ENCODE measurements around the gene KRTAP10-3. TPM values are rescaled to one million over a fixed set of nuclear protein-coding genes. Genes with fewer than 3 reads are reported as not detected.
"Not testable (repeated sequence)": the region's sequence is repeated elsewhere in the genome, so short reads cannot be mapped to it uniquely, and the experiment has no call there.

The KRTAP10-3 gene
- polyA plus RNA-seq, 2 donors = not detected

- H3K4me1 ChIP-seq (ENCODE audit: control insufficient read depth in 2 of 2, insufficient read depth in 2 of 2, low read length in 1 of 2); H3K4me3 ChIP-seq (ENCODE audit: low read depth in 1 of 2, low read length in 2 of 2); H3K27ac ChIP-seq (ENCODE audit: low read depth in 2 of 2, low read length in 1 of 2); H3K36me3 ChIP-seq (ENCODE audit: control insufficient read depth in 2 of 2, insufficient read depth in 2 of 2, low read length in 1 of 2); H3K27me3 ChIP-seq (ENCODE audit: control insufficient read depth in 1 of 2, insufficient read depth in 2 of 2, low read length in 2 of 2): not testable (repeated sequence)
- 33 to 51% methylated on average over 18 to 19 of the region's 19 CpGs for WGBS, 2 donors
- peaks cover 9 to 25% of the 10 kb centered on the region in 2 donors for H3K9me3 ChIP-seq (ENCODE audit: control insufficient read depth in 2 of 2, insufficient read depth in 1 of 2, low read depth in 1 of 2, low read length in 1 of 2)
Measured at GRCh38 chr21:44580231-44580821, 21.7 kb upstream of the KRTAP10-3 start, which contains the start of gene KRTAP10-5. Gene KRTAP10-5, minus strand, starts transcription at chr21:44580604. Its CDS starts 26 bp downstream, at chr21:44580578.

GRCh38 chr21:44579833-44580144, 21.2 kb upstream of the KRTAP10-3 start:
- no peaks in the 10 kb centered on the region for H3K36me3 ChIP-seq (ENCODE audit: control insufficient read depth in 2 of 2, insufficient read depth in 2 of 2, low read length in 1 of 2)
- H3K9me3 ChIP-seq (ENCODE audit: control insufficient read depth in 2 of 2, insufficient read depth in 1 of 2, low read depth in 1 of 2, low read length in 1 of 2) = peaks cover 9 to 25% of the 10 kb centered on the region in 2 donors
- WGBS, 2 donors = 59 to 66% methylated on average over 7 of the region's 7 CpGs
- no peaks in the 10 kb centered on the region for H3K27me3 ChIP-seq (ENCODE audit: control insufficient read depth in 1 of 2, insufficient read depth in 2 of 2, low read length in 2 of 2)
- no peaks in the 10 kb centered on the region for H3K4me1 ChIP-seq (ENCODE audit: control insufficient read depth in 2 of 2, insufficient read depth in 2 of 2, low read length in 1 of 2)
- H3K27ac ChIP-seq (ENCODE audit: low read depth in 2 of 2, low read length in 1 of 2) = no peak overlapping the region
- H3K4me3 ChIP-seq (ENCODE audit: low read depth in 1 of 2, low read length in 2 of 2) = no peak overlapping the region

GRCh38 chr21:44579056-44579832, 20.6 kb upstream of the KRTAP10-3 start:
- no peak overlapping the region for H3K4me3 ChIP-seq (ENCODE audit: low read depth in 1 of 2, low read length in 2 of 2)
- peaks cover 9 to 25% of the 10 kb centered on the region in 2 donors for H3K9me3 ChIP-seq (ENCODE audit: control insufficient read depth in 2 of 2, insufficient read depth in 1 of 2, low read depth in 1 of 2, low read length in 1 of 2)
- H3K36me3 ChIP-seq (ENCODE audit: control insufficient read depth in 2 of 2, insufficient read depth in 2 of 2, low read length in 1 of 2) = no peaks in the 10 kb centered on the region
- H3K4me1 ChIP-seq (ENCODE audit: control insufficient read depth in 2 of 2, insufficient read depth in 2 of 2, low read length in 1 of 2) = no peaks in the 10 kb centered on the region
- WGBS, 2 donors = 68 to 79% methylated on average over 17 to 22 of the region's 22 CpGs
- H3K27me3 ChIP-seq (ENCODE audit: control insufficient read depth in 1 of 2, insufficient read depth in 2 of 2, low read length in 2 of 2) = no peaks in the 10 kb centered on the region
- H3K27ac ChIP-seq (ENCODE audit: low read depth in 2 of 2, low read length in 1 of 2) = no peak overlapping the region

GRCh38 chr21:44578371-44579055, 19.9 kb upstream of the KRTAP10-3 start:
- Histone ChIP-seq H3K36me3 (ENCODE audit: control insufficient read depth in 2 of 2, insufficient read depth in 2 of 2, low read length in 1 of 2) (no peaks in the 10 kb centered on the region), H3K4me3 (ENCODE audit: low read depth in 1 of 2, low read length in 2 of 2) (no peak overlapping the region), H3K4me1 (ENCODE audit: control insufficient read depth in 2 of 2, insufficient read depth in 2 of 2, low read length in 1 of 2) (no peaks in the 10 kb centered on the region), H3K27ac (ENCODE audit: low read depth in 2 of 2, low read length in 1 of 2) (no peak overlapping the region), H3K27me3 (ENCODE audit: control insufficient read depth in 1 of 2, insufficient read depth in 2 of 2, low read length in 2 of 2) (no peaks in the 10 kb centered on the region), H3K9me3 (ENCODE audit: control insufficient read depth in 2 of 2, insufficient read depth in 1 of 2, low read depth in 1 of 2, low read length in 1 of 2) (peaks cover 9 to 25% of the 10 kb centered on the region in 2 donors)
- 94 to 95% methylated on average over 15 to 17 of the region's 17 CpGs for WGBS, 2 donors

GRCh38 chr21:44576025-44576420, 17.4 kb upstream of the KRTAP10-3 start:
- H3K4me3 ChIP-seq (ENCODE audit: low read depth in 1 of 2, low read length in 2 of 2) = no peak overlapping the region
- H3K27ac ChIP-seq (ENCODE audit: low read depth in 2 of 2, low read length in 1 of 2) = no peak overlapping the region
- WGBS, 2 donors = 80 to 84% methylated on average over 10 of the region's 10 CpGs
- peaks cover 15 to 25% of the 10 kb centered on the region in 2 donors for H3K9me3 ChIP-seq (ENCODE audit: control insufficient read depth in 2 of 2, insufficient read depth in 1 of 2, low read depth in 1 of 2, low read length in 1 of 2)
- H3K36me3 ChIP-seq (ENCODE audit: control insufficient read depth in 2 of 2, insufficient read depth in 2 of 2, low read length in 1 of 2) = no peaks in the 10 kb centered on the region
- no peaks in the 10 kb centered on the region for H3K4me1 ChIP-seq (ENCODE audit: control insufficient read depth in 2 of 2, insufficient read depth in 2 of 2, low read length in 1 of 2)
- H3K27me3 ChIP-seq (ENCODE audit: control insufficient read depth in 1 of 2, insufficient read depth in 2 of 2, low read length in 2 of 2) = no peaks in the 10 kb centered on the region

GRCh38 chr21:44575307-44576024, 16.9 kb upstream of the KRTAP10-3 start:
- H3K27me3 ChIP-seq (ENCODE audit: control insufficient read depth in 1 of 2, insufficient read depth in 2 of 2, low read length in 2 of 2) = no peaks in the 10 kb centered on the region
- no peaks in the 10 kb centered on the region for H3K36me3 ChIP-seq (ENCODE audit: control insufficient read depth in 2 of 2, insufficient read depth in 2 of 2, low read length in 1 of 2)
- no peak overlapping the region for H3K27ac ChIP-seq (ENCODE audit: low read depth in 2 of 2, low read length in 1 of 2)
- no peak overlapping the region for H3K4me3 ChIP-seq (ENCODE audit: low read depth in 1 of 2, low read length in 2 of 2)
- H3K9me3 ChIP-seq (ENCODE audit: control insufficient read depth in 2 of 2, insufficient read depth in 1 of 2, low read depth in 1 of 2, low read length in 1 of 2) = peaks cover 14 to 23% of the 10 kb centered on the region in 2 donors
- WGBS, 2 donors = 87 to 88% methylated on average over 20 of the region's 20 CpGs
- no peaks in the 10 kb centered on the region for H3K4me1 ChIP-seq (ENCODE audit: control insufficient read depth in 2 of 2, insufficient read depth in 2 of 2, low read length in 1 of 2)

GRCh38 chr21:44574457-44575306, 16.1 kb upstream of the KRTAP10-3 start:
- WGBS, 2 donors = 33 to 37% methylated on average over 21 of the region's 21 CpGs
- Histone ChIP-seq H3K9me3 (ENCODE audit: control insufficient read depth in 2 of 2, insufficient read depth in 1 of 2, low read depth in 1 of 2, low read length in 1 of 2) (peaks cover 12 to 17% of the 10 kb centered on the region in 2 donors), H3K4me1 (ENCODE audit: control insufficient read depth in 2 of 2, insufficient read depth in 2 of 2, low read length in 1 of 2) (no peaks in the 10 kb centered on the region), H3K27me3 (ENCODE audit: control insufficient read depth in 1 of 2, insufficient read depth in 2 of 2, low read length in 2 of 2) (no peaks in the 10 kb centered on the region), H3K27ac (ENCODE audit: low read depth in 2 of 2, low read length in 1 of 2) (no peak overlapping the region), H3K4me3 (ENCODE audit: low read depth in 1 of 2, low read length in 2 of 2) (no peak overlapping the region), H3K36me3 (ENCODE audit: control insufficient read depth in 2 of 2, insufficient read depth in 2 of 2, low read length in 1 of 2) (no peaks in the 10 kb centered on the region)

- H3K9me3 ChIP-seq (ENCODE audit: control insufficient read depth in 2 of 2, insufficient read depth in 1 of 2, low read depth in 1 of 2, low read length in 1 of 2) = peaks cover 13 to 17% of the 10 kb centered on the region in 2 donors
- not testable (repeated sequence) for H3K36me3 ChIP-seq (ENCODE audit: control insufficient read depth in 2 of 2, insufficient read depth in 2 of 2, low read length in 1 of 2); H3K27ac ChIP-seq (ENCODE audit: low read depth in 2 of 2, low read length in 1 of 2); H3K4me1 ChIP-seq (ENCODE audit: control insufficient read depth in 2 of 2, insufficient read depth in 2 of 2, low read length in 1 of 2); H3K4me3 ChIP-seq (ENCODE audit: low read depth in 1 of 2, low read length in 2 of 2); H3K27me3 ChIP-seq (ENCODE audit: control insufficient read depth in 1 of 2, insufficient read depth in 2 of 2, low read length in 2 of 2)
- WGBS, 2 donors = 43 to 45% methylated on average over 20 to 22 of the region's 25 CpGs
Measured at GRCh38 chr21:44573630-44574456, 15.2 kb upstream of the KRTAP10-3 start, which contains the start of gene KRTAP10-4. Gene KRTAP10-4, plus strand, starts transcription at chr21:44573729. Its CDS starts 30 bp downstream, at chr21:44573759.
